ENCODE results near the gene SUCLG2.

- TF ChIP-seq KAT2A (conservative IDR thresholded peaks at IDR 0.05; ENCODE audit: control insufficient read depth, low read depth, low read length) = no peak
- TF ChIP-seq CTCF (IDR thresholded peaks at IDR 0.05 in 2 of 3, conservative IDR thresholded peaks at IDR 0.05 in 1 of 3; ENCODE audit: control insufficient read depth in 2 of 3, extremely low read depth in 1 of 3, insufficient read depth in 1 of 3, low read depth in 3 of 3, low read length in 3 of 3) = no peak
- TF ChIP-seq POLR2A (IDR thresholded peaks at IDR 0.05; ENCODE audit: low read depth, low read length) = no peak
- TF ChIP-seq POLR2AphosphoS5 (IDR thresholded peaks at IDR 0.05; ENCODE audit: low read length) = no peak
Measured at GRCh38 chr3:67580430-67581000, 73.9 kb downstream of the SUCLG2 start.
